Skeletal muscle cell (primary cell): ENCODE results near the gene PAK2.
"Not testable (repeated sequence)": the region's sequence is repeated elsewhere in the genome, so short reads cannot be mapped to it uniquely, and the experiment has no call there.

Experiments
- DNase-seq: peaks from one replicate; pipeline ENCODE4 v3.0.0-alpha.2; 2010; ENCODE audit warnings: low read depth
- H3K4me3 ChIP-seq: 2 replicates; pipeline ENCODE4 v1.5.1; 2011; ENCODE audit warnings: low read depth, mild to moderate bottlenecking, control low read depth, low read length, moderate library complexity

The PAK2 gene

GRCh38 chr3:196739671-196740480 lies at the start of gene PAK2:
PAK2 (plus strand) TSS chr3:196739857; CDS start chr3:196782647, 42,790 bp downstream.
- DNase-seq: peak; percentile 52
- peak within 1 kb of the TSS; percentile 73 for H3K4me3 ChIP-seq

GRCh38 chr3:196689941-196690660 lies 49.6 kb upstream of the PAK2 start:
- no peak overlapping the region for H3K4me3 ChIP-seq
- DNase-seq: no peak

- DNase-seq: no peak
- H3K4me3 ChIP-seq: no peak overlapping the region
These were observed 48.3 kb upstream of the PAK2 start for GRCh38 chr3:196691386-196691785.

- H3K4me3 ChIP-seq: no peak overlapping the region
- DNase-seq: no peak
These were observed 45.4 kb upstream of the PAK2 start for GRCh38 chr3:196694202-196694638.

GRCh38 chr3:196694941-196695848 lies 44.5 kb upstream of the PAK2 start:
- DNase-seq: no peak
- no peak overlapping the region for H3K4me3 ChIP-seq

GRCh38 chr3:196695849-196696226 lies 43.8 kb upstream of the PAK2 start:
- DNase-seq: no peak
- no peak overlapping the region for H3K4me3 ChIP-seq

- no peak overlapping the region for H3K4me3 ChIP-seq
- DNase-seq: no peak
These were observed 42.4 kb upstream of the PAK2 start for GRCh38 chr3:196697270-196697669.

GRCh38 chr3:196699749-196700148 lies 39.9 kb upstream of the PAK2 start:
- DNase-seq: no peak
- H3K4me3 ChIP-seq: no peak overlapping the region

GRCh38 chr3:196700801-196701200 lies 38.9 kb upstream of the PAK2 start:
- H3K4me3 ChIP-seq: no peak overlapping the region
- DNase-seq: no peak

GRCh38 chr3:196706327-196706726 lies 33.3 kb upstream of the PAK2 start:
- H3K4me3 ChIP-seq: no peak overlapping the region
- no peak for DNase-seq

- no peak for DNase-seq
These were observed 32.9 kb upstream of the PAK2 start for GRCh38 chr3:196706731-196707130.

GRCh38 chr3:196707566-196707965 lies 32.1 kb upstream of the PAK2 start:
- no peak overlapping the region for H3K4me3 ChIP-seq
- no peak for DNase-seq

More at GRCh38 chr3:196706731-196707130, 32.9 kb upstream of the PAK2 start:
- no peak overlapping the region for H3K4me3 ChIP-seq

- H3K4me3 ChIP-seq: no peak overlapping the region
- no peak for DNase-seq
These were observed 31.2 kb upstream of the PAK2 start for GRCh38 chr3:196708467-196708866.

GRCh38 chr3:196711838-196712513 lies 27.7 kb upstream of the PAK2 start, which contains the start of the genes CEP19 and PIGX:
CEP19 (minus strand) TSS chr3:196712250; CDS start chr3:196708657, 3,593 bp downstream.
PIGX (plus strand) TSS chr3:196712377.
- DNase-seq: peak; percentile 43

GRCh38 chr3:196712514-196713413 lies 26.9 kb upstream of the PAK2 start:
- H3K4me3 ChIP-seq: peak overlapping the region; percentile 92
- no peak for DNase-seq

More at GRCh38 chr3:196711838-196712513, 27.7 kb upstream of the PAK2 start, which contains the start of the genes CEP19 and PIGX:
- peak within 1 kb of the TSS; percentile 92 for H3K4me3 ChIP-seq

GRCh38 chr3:196717162-196717561 lies 22.5 kb upstream of the PAK2 start:
- not testable (repeated sequence) for DNase-seq, H3K4me3 ChIP-seq

GRCh38 chr3:196721097-196721496 lies 18.6 kb upstream of the PAK2 start:
- no peak overlapping the region for H3K4me3 ChIP-seq
- no peak for DNase-seq
